Measurements from ENCODE around the gene KLHL40.

DNA sequence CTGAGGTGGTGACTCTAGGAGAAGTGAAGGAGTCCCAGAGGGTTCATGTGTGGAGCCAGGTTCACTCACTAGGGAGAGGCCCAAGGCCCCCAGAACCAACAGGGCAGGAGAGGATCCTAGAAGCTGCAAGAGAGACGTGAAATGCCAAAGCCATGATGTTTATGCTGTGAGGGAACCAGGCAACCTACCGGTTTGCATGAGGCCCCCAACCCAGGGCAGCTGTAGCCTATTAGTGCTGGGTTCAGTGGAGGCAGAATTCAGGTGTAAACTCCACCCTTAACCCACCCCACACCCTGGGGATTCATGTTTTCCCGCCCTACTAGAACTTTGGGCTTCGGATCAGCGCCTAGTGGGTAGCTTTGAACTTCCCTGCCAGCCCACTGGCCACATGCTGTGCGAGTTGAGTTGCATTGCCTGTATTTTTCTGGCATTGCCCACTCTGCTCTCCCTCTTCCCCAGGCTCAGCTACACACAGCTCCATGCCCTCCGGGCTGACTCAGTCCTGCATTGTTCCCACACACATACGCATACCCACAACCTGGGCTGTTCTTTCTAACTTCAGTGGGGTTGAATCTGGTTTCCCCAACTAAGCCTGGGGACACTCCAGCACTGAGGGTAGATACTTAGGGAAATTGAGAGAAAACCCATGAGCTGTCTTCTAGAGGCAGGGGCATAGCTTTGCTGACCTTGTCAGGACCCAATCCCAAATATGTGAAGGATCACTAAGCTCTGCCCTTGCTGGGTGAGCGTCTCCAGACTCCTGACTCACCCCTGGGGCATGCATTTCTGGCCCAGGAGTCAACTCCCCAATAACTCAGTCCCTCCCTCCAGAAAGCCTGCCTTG, 33.9 kb upstream of the KLHL40 start:
- no peak for TF ChIP-seq CTCF (IDR thresholded peaks at IDR 0.05)
- TF ChIP-seq EP300 (IDR thresholded peaks at IDR 0.05), result no peak
- TF ChIP-seq POLR2A (IDR thresholded peaks at IDR 0.05), result no peak
